Right hindlimb (tissue), 1 donor: ENCODE data around the gene FOXO3.
"Not testable (repeated sequence)": the region's sequence is repeated elsewhere in the genome, so short reads cannot be mapped to it uniquely, and the experiment has no call there.

ENCODE experiments used
- DNase-seq: peaks from one replicate; pipeline ENCODE4 v3.0.0-alpha.2; 2018

FOXO3 gene

GRCh38 chr6:108560463-108561308, at the start of gene FOXO3:
Gene FOXO3, plus strand, starts transcription at chr6:108560917. Its CDS starts 292 bp downstream, at chr6:108561209.
- peak; percentile 93 for DNase-seq

GRCh38 chr6:108518714-108519576, 41.8 kb upstream of the FOXO3 start:
- DNase-seq: no peak

- DNase-seq: no peak
These were observed 39.1 kb upstream of the FOXO3 start for GRCh38 chr6:108521616-108522107.

- DNase-seq: no peak
These were observed 37.0 kb upstream of the FOXO3 start for GRCh38 chr6:108523697-108524096.

- DNase-seq: no peak
These were observed 36.0 kb upstream of the FOXO3 start for GRCh38 chr6:108524528-108525248.

GRCh38 chr6:108526739-108527174, 34.0 kb upstream of the FOXO3 start:
- no peak for DNase-seq

GRCh38 chr6:108528878-108529277, 31.8 kb upstream of the FOXO3 start:
- DNase-seq: no peak

GRCh38 chr6:108531332-108531731, 29.4 kb upstream of the FOXO3 start:
- no peak for DNase-seq

- DNase-seq: no peak
These were observed 25.5 kb upstream of the FOXO3 start for GRCh38 chr6:108535114-108535742.

- DNase-seq: not testable (repeated sequence)
These were observed 24.7 kb upstream of the FOXO3 start for GRCh38 chr6:108535920-108536535.

- DNase-seq: peak; percentile 86
These were observed 18.6 kb upstream of the FOXO3 start for GRCh38 chr6:108541843-108542759.

GRCh38 chr6:108543175-108543940, 17.4 kb upstream of the FOXO3 start:
- DNase-seq: no peak

- DNase-seq: no peak
These were observed 16.1 kb upstream of the FOXO3 start for GRCh38 chr6:108544606-108545005.

- no peak for DNase-seq
These were observed 14.4 kb upstream of the FOXO3 start for GRCh38 chr6:108546079-108547049.

GRCh38 chr6:108549241-108549640, 11.5 kb upstream of the FOXO3 start:
- no peak for DNase-seq

- DNase-seq: no peak
These were observed 11.0 kb upstream of the FOXO3 start for GRCh38 chr6:108549741-108550140.

- DNase-seq: no peak
These were observed 10.5 kb upstream of the FOXO3 start for GRCh38 chr6:108550256-108550655.

GRCh38 chr6:108555399-108556052, 5.2 kb upstream of the FOXO3 start:
- DNase-seq: no peak
